ENCODE measurements around the gene PYCR2. TPM values are rescaled to one million over a fixed set of nuclear protein-coding genes. Genes with fewer than 3 reads are reported as not detected.
A peak's percentile ranks its signal among the peaks of the same experiment; 100 is the strongest.

The PYCR2 gene
- total RNA-seq, 1 experiment from 2014 or later: 104 TPM

DNA sequence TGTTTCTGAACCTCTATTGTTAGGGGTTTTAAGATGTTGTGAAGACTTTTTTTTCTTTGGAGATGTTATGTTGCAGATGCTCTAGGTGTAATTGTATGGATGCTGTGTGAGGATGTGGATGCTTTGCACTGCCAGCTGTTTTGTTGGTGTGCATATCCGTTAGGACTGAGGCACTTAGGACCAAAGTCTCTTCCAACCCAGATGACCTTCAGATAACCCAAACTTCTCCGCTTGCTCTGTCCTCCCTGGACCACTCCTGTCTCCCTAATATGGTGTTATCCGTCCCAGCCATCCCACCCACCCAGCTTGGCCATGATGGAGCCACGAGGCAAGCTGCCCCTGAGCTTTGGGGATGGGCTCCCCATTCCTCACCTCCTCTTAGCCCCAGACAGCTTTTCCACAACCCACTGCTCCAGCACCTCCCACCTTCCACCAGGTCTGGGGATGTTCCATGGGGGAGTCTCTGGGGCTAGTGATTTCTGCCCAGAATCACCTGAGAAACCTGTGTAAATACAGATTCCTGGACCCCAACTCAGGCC, 22.1 kb upstream of the PYCR2 start:
- no peak overlapping the region for H3T11ph ChIP-seq (ENCODE audit: low read length)
- Mint-ChIP-seq H3K27ac (peak overlapping the region; percentile 23 to 97 (median 55); a peak in 5 of 7 replicates), H3K36me3 (ENCODE audit: insufficient read depth in 1 of 3, low read depth in 3 of 3) (no peaks in the 10 kb centered on the region), H3K27me3 (ENCODE audit: low read depth) (peaks cover 10% of the 10 kb centered on the region), H3K9me3 (no peaks in the 10 kb centered on the region; a peak in 2 of 5 replicates), H3K4me3 (peak overlapping the region in 1 of 2 experiments; percentile 63; a peak in 2 of 5 replicates), H3K4me1 (peaks cover 64 to 72% of the 10 kb centered on the region in 2 experiments)
- H2BK120ac ChIP-seq (ENCODE audit: low read depth, low read length, poor library complexity, severe bottlenecking): no peak overlapping the region
- H2BK20ac ChIP-seq (ENCODE audit: low read depth, low read length, poor library complexity, severe bottlenecking): no peak overlapping the region
- no peak overlapping the region for H3K9ac ChIP-seq (ENCODE audit: extremely low read depth, insufficient read length, low read length)
- no peak overlapping the region for H2BK15ac ChIP-seq (ENCODE audit: low read depth, low read length)
- no peak overlapping the region for H2AK5ac ChIP-seq (ENCODE audit: insufficient read length, low read length)
- peak overlapping the region; percentile 8 for H3K4me2 ChIP-seq (ENCODE audit: insufficient read depth, insufficient read length, low read length)
- H4K8ac ChIP-seq (replicated peaks; ENCODE audit: insufficient read length, low read depth, low read length): no peak overlapping the region
- H3K18ac ChIP-seq (ENCODE audit: insufficient read length, low read depth, low read length): no peak overlapping the region
- no peak overlapping the region for H2AFZ ChIP-seq (ENCODE audit: low read length)
- H3K79me2 ChIP-seq (ENCODE audit: insufficient read depth, low read length): no peaks in the 10 kb centered on the region
- no peaks in the 10 kb centered on the region for H4K20me1 ChIP-seq (ENCODE audit: control insufficient read depth, insufficient read depth, insufficient read length)
- peak; percentile 43 for DNase-seq
- TF ChIP-seq, protein P1, sequence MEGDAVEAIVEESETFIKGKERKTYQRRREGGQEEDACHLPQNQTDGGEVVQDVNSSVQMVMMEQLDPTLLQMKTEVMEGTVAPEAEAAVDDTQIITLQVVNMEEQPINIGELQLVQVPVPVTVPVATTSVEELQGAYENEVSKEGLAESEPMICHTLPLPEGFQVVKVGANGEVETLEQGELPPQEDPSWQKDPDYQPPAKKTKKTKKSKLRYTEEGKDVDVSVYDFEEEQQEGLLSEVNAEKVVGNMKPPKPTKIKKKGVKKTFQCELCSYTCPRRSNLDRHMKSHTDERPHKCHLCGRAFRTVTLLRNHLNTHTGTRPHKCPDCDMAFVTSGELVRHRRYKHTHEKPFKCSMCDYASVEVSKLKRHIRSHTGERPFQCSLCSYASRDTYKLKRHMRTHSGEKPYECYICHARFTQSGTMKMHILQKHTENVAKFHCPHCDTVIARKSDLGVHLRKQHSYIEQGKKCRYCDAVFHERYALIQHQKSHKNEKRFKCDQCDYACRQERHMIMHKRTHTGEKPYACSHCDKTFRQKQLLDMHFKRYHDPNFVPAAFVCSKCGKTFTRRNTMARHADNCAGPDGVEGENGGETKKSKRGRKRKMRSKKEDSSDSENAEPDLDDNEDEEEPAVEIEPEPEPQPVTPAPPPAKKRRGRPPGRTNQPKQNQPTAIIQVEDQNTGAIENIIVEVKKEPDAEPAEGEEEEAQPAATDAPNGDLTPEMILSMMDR (conservative IDR thresholded peaks at IDR 0.05): no peak
- H2BK12ac ChIP-seq (ENCODE audit: insufficient read length, low read depth, low read length): peak overlapping the region; percentile 51
- H3K27me3 ChIP-seq (ENCODE audit: insufficient read depth, low read length): no peaks in the 10 kb centered on the region; the same call in 1 of the 2 replicates
- H3K9me3 ChIP-seq (ENCODE audit: control insufficient read depth, low read depth, low read length): no peaks in the 10 kb centered on the region
- H4K5ac ChIP-seq (ENCODE audit: insufficient read length, low read depth, low read length): no peak overlapping the region
- no peak overlapping the region for H3K56ac ChIP-seq (ENCODE audit: insufficient read length, low read depth, low read length)
- no peak overlapping the region for H4K91ac ChIP-seq (ENCODE audit: insufficient read length, low read depth, low read length)
- H3K27ac ChIP-seq (ENCODE audit: insufficient read length, low read depth, low read length): peak overlapping the region; percentile 64
- no peak overlapping the region for H3K23ac ChIP-seq (ENCODE audit: insufficient read length, low read depth, low read length)
- H2BK5ac ChIP-seq (ENCODE audit: insufficient read length, low read length): no peak overlapping the region
- H3K4me1 ChIP-seq (ENCODE audit: insufficient read depth, low read length): peaks cover 28% of the 10 kb centered on the region; the same call in 1 of the 2 replicates
- no peaks in the 10 kb centered on the region for H3K79me1 ChIP-seq (ENCODE audit: insufficient read depth, low read depth, low read length, poor library complexity, severe bottlenecking)
- H3K14ac ChIP-seq (ENCODE audit: insufficient read depth, low read length): no peak overlapping the region; the same call in 1 of the 2 replicates
- no CpG with 5 or more reads among the region's 4 CpGs for WGBS (ENCODE audit: extremely low coverage, insufficient read length, low lambda C conversion rate)
- no peaks in the 10 kb centered on the region for H3K23me2 ChIP-seq (ENCODE audit: insufficient read length, low read depth, low read length, poor library complexity, severe bottlenecking)
- no peak overlapping the region for H3K4ac ChIP-seq (ENCODE audit: low read depth, low read length)
